ENCODE measurements around the gene STK32C. TPM values are rescaled to one million over a fixed set of nuclear protein-coding genes. Genes with fewer than 3 reads are reported as not detected.

Gene STK32C
- polyA plus RNA-seq, 1 donor from 2014 or later: 23.2 TPM

GRCh38 chr10:132211246-132211645, 96.5 kb downstream of the STK32C start:
- no peak overlapping the region for H3K27ac ChIP-seq (ENCODE audit: low read length)
- no peaks in the 10 kb centered on the region for H3K9me2 ChIP-seq (ENCODE audit: insufficient read depth, low read length)
- H3K27me3 ChIP-seq (ENCODE audit: insufficient read depth, low read depth, low read length): no peaks in the 10 kb centered on the region
- TF ChIP-seq, protein P1, sequence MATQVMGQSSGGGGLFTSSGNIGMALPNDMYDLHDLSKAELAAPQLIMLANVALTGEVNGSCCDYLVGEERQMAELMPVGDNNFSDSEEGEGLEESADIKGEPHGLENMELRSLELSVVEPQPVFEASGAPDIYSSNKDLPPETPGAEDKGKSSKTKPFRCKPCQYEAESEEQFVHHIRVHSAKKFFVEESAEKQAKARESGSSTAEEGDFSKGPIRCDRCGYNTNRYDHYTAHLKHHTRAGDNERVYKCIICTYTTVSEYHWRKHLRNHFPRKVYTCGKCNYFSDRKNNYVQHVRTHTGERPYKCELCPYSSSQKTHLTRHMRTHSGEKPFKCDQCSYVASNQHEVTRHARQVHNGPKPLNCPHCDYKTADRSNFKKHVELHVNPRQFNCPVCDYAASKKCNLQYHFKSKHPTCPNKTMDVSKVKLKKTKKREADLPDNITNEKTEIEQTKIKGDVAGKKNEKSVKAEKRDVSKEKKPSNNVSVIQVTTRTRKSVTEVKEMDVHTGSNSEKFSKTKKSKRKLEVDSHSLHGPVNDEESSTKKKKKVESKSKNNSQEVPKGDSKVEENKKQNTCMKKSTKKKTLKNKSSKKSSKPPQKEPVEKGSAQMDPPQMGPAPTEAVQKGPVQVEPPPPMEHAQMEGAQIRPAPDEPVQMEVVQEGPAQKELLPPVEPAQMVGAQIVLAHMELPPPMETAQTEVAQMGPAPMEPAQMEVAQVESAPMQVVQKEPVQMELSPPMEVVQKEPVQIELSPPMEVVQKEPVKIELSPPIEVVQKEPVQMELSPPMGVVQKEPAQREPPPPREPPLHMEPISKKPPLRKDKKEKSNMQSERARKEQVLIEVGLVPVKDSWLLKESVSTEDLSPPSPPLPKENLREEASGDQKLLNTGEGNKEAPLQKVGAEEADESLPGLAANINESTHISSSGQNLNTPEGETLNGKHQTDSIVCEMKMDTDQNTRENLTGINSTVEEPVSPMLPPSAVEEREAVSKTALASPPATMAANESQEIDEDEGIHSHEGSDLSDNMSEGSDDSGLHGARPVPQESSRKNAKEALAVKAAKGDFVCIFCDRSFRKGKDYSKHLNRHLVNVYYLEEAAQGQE (IDR thresholded peaks at IDR 0.05; ENCODE audit: borderline replicate concordance): no peak
- TF ChIP-seq SMC3 (conservative IDR thresholded peaks at IDR 0.05; ENCODE audit: poor library complexity): no peak
- no peak for TF ChIP-seq TAF1 (IDR thresholded peaks at IDR 0.05; ENCODE audit: low read depth)
- TF ChIP-seq EP300 (conservative IDR thresholded peaks at IDR 0.05; ENCODE audit: poor library complexity, severe bottlenecking): no peak
- no peak for TF ChIP-seq EZH2 (IDR thresholded peaks at IDR 0.05; ENCODE audit: borderline replicate concordance, insufficient read depth, low read length, poor library complexity, severe bottlenecking)
- no peak for TF ChIP-seq POLR2AphosphoS5 (IDR thresholded peaks at IDR 0.05)
- TF ChIP-seq RAD21 (conservative IDR thresholded peaks at IDR 0.05): no peak
- TF ChIP-seq MXI1 (conservative IDR thresholded peaks at IDR 0.05; ENCODE audit: poor library complexity, severe bottlenecking): no peak
- TF ChIP-seq CTCF (IDR thresholded peaks at IDR 0.05; ENCODE audit: poor library complexity, severe bottlenecking): no peak
- H3K4me3 ChIP-seq (ENCODE audit: low read length): no peak overlapping the region
- H3F3A ChIP-seq (ENCODE audit: insufficient read depth, low read length, poor library complexity, severe bottlenecking): no peaks in the 10 kb centered on the region
- H3K79me2 ChIP-seq (replicated peaks; ENCODE audit: insufficient read depth, low read length): no peaks in the 10 kb centered on the region
- H3K36me3 ChIP-seq (ENCODE audit: insufficient read depth, low read length): no peaks in the 10 kb centered on the region
- H3K9ac ChIP-seq (ENCODE audit: low read length): no peak overlapping the region
- no peaks in the 10 kb centered on the region for H4K20me1 ChIP-seq (ENCODE audit: insufficient read depth)
- no peak overlapping the region for H2AFZ ChIP-seq (ENCODE audit: low read depth, low read length)
- H3K9me3 ChIP-seq (ENCODE audit: low read length): peaks cover 8% of the 10 kb centered on the region
- H3K4me2 ChIP-seq (ENCODE audit: low read length): no peak overlapping the region

DNA sequence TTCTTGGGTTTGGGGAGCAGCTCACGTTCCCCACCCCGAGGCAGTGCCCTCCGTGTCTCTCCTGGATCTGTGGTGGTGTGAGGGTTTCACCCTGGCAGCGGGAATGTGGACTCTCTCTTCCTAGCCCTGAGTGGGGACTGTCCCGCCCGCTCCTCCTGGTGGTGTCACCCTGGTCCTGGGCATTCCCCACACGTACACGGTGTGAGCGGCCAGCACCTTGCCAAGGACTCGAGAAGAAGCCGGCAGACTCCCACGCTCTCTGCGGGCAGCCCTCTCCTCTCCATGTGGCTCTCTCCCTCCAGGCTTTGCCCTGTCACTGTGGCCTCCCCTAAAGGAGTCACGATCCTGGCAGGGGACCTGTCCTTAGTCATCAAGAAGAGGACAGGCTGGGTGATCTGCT, 97.0 kb downstream of the STK32C start:
- Histone ChIP-seq H3K9ac (ENCODE audit: low read length) (no peak overlapping the region), H2AFZ (ENCODE audit: low read depth, low read length) (no peak overlapping the region), H3K79me2 (replicated peaks; ENCODE audit: insufficient read depth, low read length) (no peaks in the 10 kb centered on the region), H3K4me2 (ENCODE audit: low read length) (no peak overlapping the region), H4K20me1 (ENCODE audit: insufficient read depth) (no peaks in the 10 kb centered on the region), H3K9me3 (ENCODE audit: low read length) (peaks cover 8% of the 10 kb centered on the region), H3K9me2 (ENCODE audit: insufficient read depth, low read length) (no peaks in the 10 kb centered on the region), H3F3A (ENCODE audit: insufficient read depth, low read length, poor library complexity, severe bottlenecking) (no peaks in the 10 kb centered on the region), H3K36me3 (ENCODE audit: insufficient read depth, low read length) (no peaks in the 10 kb centered on the region), H3K27me3 (ENCODE audit: insufficient read depth, low read depth, low read length) (no peaks in the 10 kb centered on the region), H3K4me3 (ENCODE audit: low read length) (no peak overlapping the region), H3K27ac (ENCODE audit: low read length) (no peak overlapping the region)
- TF ChIP-seq MXI1 (conservative IDR thresholded peaks at IDR 0.05; ENCODE audit: poor library complexity, severe bottlenecking) (no peak), RAD21 (conservative IDR thresholded peaks at IDR 0.05) (no peak), POLR2AphosphoS5 (IDR thresholded peaks at IDR 0.05) (no peak), EP300 (conservative IDR thresholded peaks at IDR 0.05; ENCODE audit: poor library complexity, severe bottlenecking) (no peak), SMC3 (conservative IDR thresholded peaks at IDR 0.05; ENCODE audit: poor library complexity) (no peak), CTCF (IDR thresholded peaks at IDR 0.05; ENCODE audit: poor library complexity, severe bottlenecking) (no peak), TAF1 (IDR thresholded peaks at IDR 0.05; ENCODE audit: low read depth) (no peak), EZH2 (IDR thresholded peaks at IDR 0.05; ENCODE audit: borderline replicate concordance, insufficient read depth, low read length, poor library complexity, severe bottlenecking) (no peak)
- TF ChIP-seq, protein P1 (IDR thresholded peaks at IDR 0.05; ENCODE audit: borderline replicate concordance): no peak

All from neural cell (in vitro differentiated cells).